Activated T-cell treated with anti-CD3 and anti-CD28 coated beads, Interleukin-2, amount 50 U/mL, for 48 hours (primary cell): ENCODE data around the gene TSPAN4.
A peak's percentile ranks its signal among the peaks of the same experiment; 100 is the strongest.

ENCODE experiments used
- DNase-seq, 2 experiments: peaks; one replicate each; pipeline ENCODE4 v3.0.0-alpha.2; 2020

The TSPAN4 gene

GRCh38 chr11:868394-868793 lies 25.7 kb downstream of the TSPAN4 start:
- DNase-seq, result no peak

GRCh38 chr11:868802-869201 lies 26.1 kb downstream of the TSPAN4 start:
- no peak for DNase-seq

GRCh38 chr11:869399-870126 lies 26.9 kb downstream of the TSPAN4 start:
- no peak for DNase-seq

DNA sequence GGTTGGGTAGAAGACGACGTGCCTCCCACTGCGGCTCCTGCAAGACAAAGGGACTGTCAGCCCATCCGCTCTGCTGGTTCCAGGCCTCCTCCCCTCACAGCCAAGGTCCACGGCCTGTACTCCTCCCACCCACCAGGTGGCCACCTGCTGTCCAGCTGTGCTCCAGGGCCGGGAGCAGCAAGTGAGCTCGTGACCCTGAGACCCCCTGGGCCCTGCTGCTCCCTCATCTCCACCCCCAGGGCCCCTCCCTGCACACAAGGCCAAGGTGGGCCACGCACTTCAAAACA lies 27.4 kb downstream of the TSPAN4 start:
- no peak for DNase-seq

GRCh38 chr11:870418-870817 lies 27.8 kb downstream of the TSPAN4 start:
- no peak for DNase-seq

DNA sequence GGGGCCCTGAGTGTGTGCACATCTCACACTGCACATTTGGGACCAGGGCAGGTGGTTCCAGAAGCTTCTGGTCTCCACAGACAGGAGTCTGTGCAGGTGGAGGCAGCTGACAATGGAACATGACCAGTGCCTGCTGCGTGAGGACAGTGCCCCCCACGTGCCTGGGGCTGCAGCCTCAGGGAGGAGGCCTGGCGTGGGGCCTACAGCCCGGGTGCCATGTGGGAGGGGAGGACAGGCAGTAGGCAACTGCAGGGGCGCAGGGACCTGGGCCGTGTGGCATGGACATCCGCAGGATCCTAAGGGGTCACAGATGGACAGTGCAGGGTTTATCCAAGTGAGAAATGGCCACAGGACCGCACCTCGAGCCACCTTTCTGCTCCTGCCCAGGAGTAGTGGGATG lies 28.8 kb downstream of the TSPAN4 start:
- no peak for DNase-seq

DNA sequence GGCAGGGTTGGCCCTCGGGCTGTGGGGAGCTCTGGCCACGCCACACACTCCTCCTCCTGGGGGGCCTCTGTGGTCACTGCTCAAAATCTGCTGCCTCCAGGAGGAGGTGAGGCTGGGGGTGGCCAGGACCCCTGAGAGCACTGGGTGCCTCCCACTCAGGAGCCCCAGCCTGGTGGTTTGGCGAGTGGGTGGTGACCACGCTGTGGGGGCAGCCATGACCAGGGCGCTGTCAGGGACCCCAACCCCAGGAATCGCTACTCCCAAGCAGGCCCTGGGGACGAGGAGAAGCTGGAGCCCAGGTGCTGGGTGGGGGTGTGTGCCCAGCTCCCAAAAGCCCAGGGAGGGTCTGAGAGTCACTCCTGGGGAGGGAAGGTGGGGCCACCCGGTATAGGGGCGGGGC lies 30.1 kb downstream of the TSPAN4 start:
- DNase-seq, result no peak

- no peak for DNase-seq
Measured at GRCh38 chr11:873706-874105, 31.1 kb downstream of the TSPAN4 start.

DNA sequence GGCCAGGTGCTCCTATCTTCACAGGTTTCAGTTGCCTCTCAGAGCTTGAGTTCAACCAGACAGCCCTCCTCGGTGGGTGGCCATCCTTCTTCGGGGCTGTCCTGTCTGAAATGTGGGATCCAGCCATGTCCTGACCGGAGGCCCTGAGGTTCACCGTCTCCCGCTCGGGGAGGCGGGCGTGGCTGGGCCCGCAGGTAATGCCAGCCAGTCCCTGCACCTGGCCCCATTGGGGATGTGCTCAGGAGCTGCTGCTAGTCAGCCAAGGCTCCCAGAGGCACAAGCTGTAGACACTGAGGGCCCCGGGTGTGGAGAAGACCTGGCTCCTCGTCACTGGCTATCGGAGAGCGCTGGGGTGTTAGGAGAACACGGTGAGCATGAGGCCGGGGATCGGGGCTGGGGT lies 32.6 kb downstream of the TSPAN4 start:
- DNase-seq, result no peak

- DNase-seq, result no peak
Measured at GRCh38 chr11:875769-876301, 33.2 kb downstream of the TSPAN4 start.

DNA sequence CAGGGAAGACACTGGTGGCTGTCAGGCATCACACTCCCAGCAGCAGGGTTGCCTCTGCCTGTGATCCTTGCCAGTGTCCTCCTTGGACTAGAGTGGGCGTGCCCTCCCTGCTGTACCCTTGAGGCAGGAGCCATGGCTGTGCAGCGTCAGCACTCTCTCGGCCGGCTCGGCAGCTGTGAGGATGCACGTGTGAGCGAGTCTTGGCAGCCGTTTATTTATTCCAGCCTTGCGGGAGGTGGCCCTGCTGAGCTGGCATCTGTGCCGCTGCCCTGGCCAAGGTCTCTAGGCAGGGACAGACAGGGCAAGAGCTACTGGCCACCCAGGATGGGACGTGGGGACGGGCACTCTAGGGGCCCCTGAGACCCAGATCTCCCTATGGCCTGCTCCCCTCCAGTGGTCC lies 33.9 kb downstream of the TSPAN4 start:
- no peak for DNase-seq

GRCh38 chr11:877565-877964 lies 34.9 kb downstream of the TSPAN4 start:
- DNase-seq, result peak; percentile 67 to 69

GRCh38 chr11:880447-880846 lies 37.8 kb downstream of the TSPAN4 start:
- no peak for DNase-seq

DNA sequence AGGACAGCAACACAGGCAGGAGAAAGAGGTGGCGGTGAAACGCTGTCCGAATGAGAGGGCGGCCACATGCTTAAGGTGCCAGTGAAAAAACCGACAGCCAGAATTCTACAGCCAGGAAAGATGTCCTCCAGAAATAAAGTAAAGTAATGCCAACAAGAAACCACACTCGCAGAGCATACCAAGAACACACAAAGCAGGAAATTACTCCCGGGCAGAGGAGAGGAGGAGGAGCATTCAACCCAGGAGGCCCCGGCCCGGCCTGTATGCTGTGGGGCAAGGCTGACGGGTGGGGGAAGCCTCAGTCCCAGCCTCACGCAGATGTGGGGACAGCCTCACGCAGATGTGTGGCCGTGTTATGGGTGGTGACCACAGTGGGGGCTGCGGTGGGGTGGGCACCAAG lies 39.9 kb downstream of the TSPAN4 start:
- no peak for DNase-seq

DNA sequence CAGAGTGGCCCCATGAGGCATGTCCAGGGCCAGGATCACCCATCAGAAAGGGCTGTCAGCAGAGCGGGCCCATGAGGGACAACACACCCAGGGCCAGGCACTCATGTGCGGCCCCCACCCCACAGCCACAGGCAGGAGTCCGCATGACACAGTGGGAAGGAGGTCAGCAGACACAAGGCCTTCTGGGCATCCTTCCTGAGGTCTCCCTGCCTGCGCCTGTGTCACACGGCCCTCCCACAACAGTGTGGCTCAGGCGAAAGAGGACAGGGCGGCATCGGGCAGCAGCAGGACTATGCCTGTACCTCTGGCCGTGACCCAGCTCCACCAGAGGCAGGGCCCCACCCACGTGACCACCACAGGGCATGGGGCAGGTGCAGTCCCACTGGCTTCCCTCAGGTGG lies 40.9 kb downstream of the TSPAN4 start:
- no peak for DNase-seq

DNA sequence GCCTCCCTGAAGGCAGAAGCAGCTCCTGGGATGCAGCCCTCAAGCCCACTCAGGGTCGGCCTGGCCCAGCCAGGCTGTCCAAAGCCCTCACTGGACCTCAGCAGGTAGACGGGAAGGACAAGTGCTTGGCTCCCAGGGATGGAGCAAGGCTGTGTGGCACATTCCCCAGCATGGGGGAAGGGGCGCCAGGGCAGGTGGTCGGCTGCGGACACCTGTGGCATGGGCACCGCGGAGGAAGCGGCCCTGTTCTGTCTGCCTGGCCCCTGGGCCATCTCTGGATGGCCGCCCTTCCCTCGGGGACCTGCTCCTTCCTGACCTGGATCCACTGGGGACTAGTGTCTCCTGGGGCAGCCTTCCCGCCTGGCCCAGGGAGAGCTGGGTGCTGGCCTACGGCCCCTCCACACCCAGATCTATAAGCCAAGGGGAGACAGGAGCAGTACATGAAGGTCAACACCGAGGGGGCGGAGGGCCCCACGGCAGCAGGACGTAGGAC lies 42.0 kb downstream of the TSPAN4 start:
- no peak for DNase-seq

- DNase-seq, result no peak
Measured at GRCh38 chr11:886568-886967, 43.9 kb downstream of the TSPAN4 start.

GRCh38 chr11:887589-887988 lies 44.9 kb downstream of the TSPAN4 start:
- DNase-seq, result no peak

GRCh38 chr11:888310-889212 lies 45.9 kb downstream of the TSPAN4 start:
- DNase-seq, result no peak

DNA sequence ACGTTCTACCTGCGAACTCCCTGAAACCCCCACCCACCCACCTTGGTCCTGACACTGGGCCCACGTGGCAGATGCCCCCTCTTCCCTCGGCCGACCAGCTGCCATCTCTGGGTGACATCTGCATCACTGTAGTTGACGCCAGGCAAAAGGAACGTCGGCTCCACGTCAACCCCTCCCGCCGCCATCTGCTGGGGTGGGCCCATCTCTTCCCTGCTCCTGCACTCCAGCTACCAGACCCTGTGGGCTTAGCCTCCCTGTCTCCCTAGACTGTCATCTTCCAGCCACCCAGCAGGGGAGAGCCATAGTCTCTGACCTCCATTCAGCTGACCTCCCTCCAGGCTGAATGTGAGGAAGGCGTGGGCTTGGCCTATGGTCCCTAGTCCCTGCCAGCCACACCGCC lies 46.6 kb downstream of the TSPAN4 start:
- DNase-seq, result no peak

DNA sequence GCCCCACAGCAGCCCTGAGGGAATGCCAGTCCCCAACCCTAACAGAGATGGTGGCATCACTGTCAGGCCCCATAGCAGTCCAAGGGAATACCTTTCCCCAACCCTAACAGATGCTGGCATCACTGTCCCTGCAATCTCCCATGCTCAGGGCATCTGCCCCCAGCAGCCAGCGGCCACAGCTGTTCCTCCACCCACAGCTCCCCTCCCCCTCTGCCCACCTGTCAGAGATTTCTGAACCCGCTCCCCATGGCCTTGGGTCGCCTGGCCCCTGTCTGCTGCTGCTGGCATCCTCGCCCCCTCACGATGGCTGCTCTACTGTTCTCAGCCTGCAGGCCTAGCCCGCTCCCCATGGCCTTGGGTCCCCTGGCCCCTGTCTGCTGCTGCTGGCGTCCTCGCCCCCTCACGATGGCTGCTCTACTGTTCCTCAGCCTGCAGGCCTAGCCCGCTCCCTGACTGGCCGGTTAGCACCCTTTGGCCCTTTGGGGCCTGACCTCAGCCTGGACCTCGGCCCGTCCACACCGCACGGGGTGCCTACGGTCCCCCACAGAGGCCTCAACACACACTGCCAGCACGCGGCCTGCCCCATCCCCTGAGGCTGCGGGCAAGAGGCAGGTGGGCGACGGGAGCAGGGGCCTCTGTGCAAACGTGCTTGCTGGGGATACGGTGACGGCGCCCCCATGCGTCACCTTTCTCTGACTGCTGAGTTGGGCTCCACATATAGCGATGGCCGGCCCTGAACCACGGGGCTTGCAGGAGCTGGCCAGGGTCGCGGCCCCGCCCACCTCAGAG lies 47.2 kb downstream of the TSPAN4 start:
- DNase-seq, result no peak

GRCh38 chr11:890794-891540 lies 48.3 kb downstream of the TSPAN4 start:
- no peak for DNase-seq
